ENCODE data around the gene FCGR3A.
"Not testable (repeated sequence)": the region's sequence is repeated elsewhere in the genome, so short reads cannot be mapped to it uniquely, and the experiment has no call there.

The FCGR3A gene

DNA sequence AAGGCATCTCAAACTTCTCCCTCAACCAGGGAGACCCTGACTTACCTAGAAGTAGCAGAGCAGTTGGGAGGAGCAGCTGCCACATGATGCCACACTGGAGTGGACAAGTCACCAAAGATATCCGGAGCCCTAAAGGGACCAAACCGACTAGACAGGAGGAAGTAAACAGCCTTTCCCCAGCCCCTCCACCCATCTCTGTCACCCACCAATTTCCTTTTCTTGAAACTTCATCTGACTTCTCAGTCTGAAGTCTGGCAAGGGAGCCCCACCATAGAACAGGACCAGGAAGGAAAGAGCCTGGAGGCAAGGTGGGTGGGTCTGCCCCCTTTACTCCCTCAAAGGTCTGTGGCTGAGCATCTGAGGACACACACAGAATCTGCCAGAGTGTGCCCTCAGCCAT, at the start of gene FCGR3A:
TSS of gene FCGR3A (minus strand) at position 167 of the 400 bp plus-strand sequence. CDS start at position 85, 82 bp downstream.
- Histone ChIP-seq H3K9me2 (replicated peaks; ENCODE audit: control insufficient read depth, low read length) (no peaks in the 10 kb centered on the region), H3K79me2 (ENCODE audit: control insufficient read depth, low read length) (no peaks in the 10 kb centered on the region), H4K20me1 (ENCODE audit: control insufficient read depth, insufficient read depth, low read depth, low read length) (no peaks in the 10 kb centered on the region), H3K9me3 (ENCODE audit: control insufficient read depth, insufficient read depth, low read length) (no peaks in the 10 kb centered on the region), H3K4me3 (ENCODE audit: low read length) (no peak within 1 kb of the TSS), H3F3A (ENCODE audit: control insufficient read depth, insufficient read depth) (no peaks in the 10 kb centered on the region), H3K4me1 (ENCODE audit: control insufficient read depth, low read length) (no peaks in the 10 kb centered on the region), H3K27ac (ENCODE audit: low read depth, low read length) (no peak within 1 kb of the TSS), H3K36me3 (ENCODE audit: control insufficient read depth, low read length) (no peaks in the 10 kb centered on the region), H3K27me3 (ENCODE audit: control insufficient read depth, low read length) (no peaks in the 10 kb centered on the region), H3K4me2 (ENCODE audit: low read length) (no peak within 1 kb of the TSS)
- TF ChIP-seq, protein P1, sequence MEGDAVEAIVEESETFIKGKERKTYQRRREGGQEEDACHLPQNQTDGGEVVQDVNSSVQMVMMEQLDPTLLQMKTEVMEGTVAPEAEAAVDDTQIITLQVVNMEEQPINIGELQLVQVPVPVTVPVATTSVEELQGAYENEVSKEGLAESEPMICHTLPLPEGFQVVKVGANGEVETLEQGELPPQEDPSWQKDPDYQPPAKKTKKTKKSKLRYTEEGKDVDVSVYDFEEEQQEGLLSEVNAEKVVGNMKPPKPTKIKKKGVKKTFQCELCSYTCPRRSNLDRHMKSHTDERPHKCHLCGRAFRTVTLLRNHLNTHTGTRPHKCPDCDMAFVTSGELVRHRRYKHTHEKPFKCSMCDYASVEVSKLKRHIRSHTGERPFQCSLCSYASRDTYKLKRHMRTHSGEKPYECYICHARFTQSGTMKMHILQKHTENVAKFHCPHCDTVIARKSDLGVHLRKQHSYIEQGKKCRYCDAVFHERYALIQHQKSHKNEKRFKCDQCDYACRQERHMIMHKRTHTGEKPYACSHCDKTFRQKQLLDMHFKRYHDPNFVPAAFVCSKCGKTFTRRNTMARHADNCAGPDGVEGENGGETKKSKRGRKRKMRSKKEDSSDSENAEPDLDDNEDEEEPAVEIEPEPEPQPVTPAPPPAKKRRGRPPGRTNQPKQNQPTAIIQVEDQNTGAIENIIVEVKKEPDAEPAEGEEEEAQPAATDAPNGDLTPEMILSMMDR (IDR thresholded peaks at IDR 0.05; ENCODE audit: low read depth, low read length, poor library complexity, severe bottlenecking): no peak
- no peak for TF ChIP-seq EZH2phosphoT487 (IDR thresholded peaks at IDR 0.05; ENCODE audit: borderline replicate concordance, low read length)

DNA sequence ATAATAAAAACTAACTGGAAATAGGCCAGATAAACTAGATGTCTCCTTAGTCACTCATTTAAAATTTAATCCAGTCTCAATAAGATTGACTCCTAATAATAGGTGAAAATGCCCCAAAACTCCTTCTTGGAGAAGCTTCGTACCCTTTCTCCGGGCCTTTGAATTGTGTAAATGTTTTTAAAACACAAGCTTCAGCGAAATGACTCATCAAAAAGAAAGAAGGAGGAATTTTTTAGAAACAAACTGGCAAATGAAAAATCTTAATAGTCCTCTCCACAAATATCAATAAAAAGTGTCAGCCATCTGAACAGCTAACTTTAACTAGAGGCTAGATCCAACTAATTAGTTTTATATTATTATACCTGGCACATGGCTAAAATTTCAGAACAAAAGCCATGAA, 47.5 kb upstream of the FCGR3A start:
- H3K4me1 ChIP-seq (ENCODE audit: control insufficient read depth, low read length); H4K20me1 ChIP-seq (ENCODE audit: control insufficient read depth, insufficient read depth, low read depth, low read length); H3K4me3 ChIP-seq (ENCODE audit: low read length); H3K27ac ChIP-seq (ENCODE audit: low read depth, low read length); H3K27me3 ChIP-seq (ENCODE audit: control insufficient read depth, low read length); H3K4me2 ChIP-seq (ENCODE audit: low read length); H3K79me2 ChIP-seq (ENCODE audit: control insufficient read depth, low read length); H3K9me2 ChIP-seq (replicated peaks; ENCODE audit: control insufficient read depth, low read length); H3K36me3 ChIP-seq (ENCODE audit: control insufficient read depth, low read length); H3F3A ChIP-seq (ENCODE audit: control insufficient read depth, insufficient read depth); H3K9me3 ChIP-seq (ENCODE audit: control insufficient read depth, insufficient read depth, low read length): not testable (repeated sequence)

GRCh38 chr1:161595583-161595982, 46.0 kb upstream of the FCGR3A start:
- not testable (repeated sequence) for H3K27me3 ChIP-seq (ENCODE audit: control insufficient read depth, low read length); H3K4me1 ChIP-seq (ENCODE audit: control insufficient read depth, low read length); H3K9me2 ChIP-seq (replicated peaks; ENCODE audit: control insufficient read depth, low read length); H4K20me1 ChIP-seq (ENCODE audit: control insufficient read depth, insufficient read depth, low read depth, low read length); H3K4me3 ChIP-seq (ENCODE audit: low read length); H3K9me3 ChIP-seq (ENCODE audit: control insufficient read depth, insufficient read depth, low read length); H3F3A ChIP-seq (ENCODE audit: control insufficient read depth, insufficient read depth); H3K27ac ChIP-seq (ENCODE audit: low read depth, low read length); H3K36me3 ChIP-seq (ENCODE audit: control insufficient read depth, low read length); H3K79me2 ChIP-seq (ENCODE audit: control insufficient read depth, low read length); H3K4me2 ChIP-seq (ENCODE audit: low read length)

DNA sequence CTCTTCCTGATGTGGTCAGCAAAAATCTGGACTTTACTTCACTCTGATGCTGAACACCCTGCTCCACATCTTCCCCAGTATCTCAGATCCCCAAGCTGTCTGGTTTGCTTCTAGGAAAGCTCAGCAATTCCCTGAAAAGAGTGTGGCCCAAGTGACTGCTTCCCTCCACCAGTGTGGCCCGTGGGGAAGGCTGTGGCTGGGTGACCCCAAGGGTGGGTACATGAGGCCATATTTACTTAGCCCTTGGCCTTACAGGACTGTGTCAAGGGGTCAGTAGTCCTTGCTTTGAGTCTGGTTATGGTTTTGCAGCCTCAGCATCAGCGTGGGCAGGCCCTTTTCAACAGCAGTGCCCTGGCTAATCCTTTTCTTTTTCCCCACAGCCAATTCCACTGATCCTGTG, 45.6 kb upstream of the FCGR3A start:
- H3K9me3 ChIP-seq (ENCODE audit: control insufficient read depth, insufficient read depth, low read length); H4K20me1 ChIP-seq (ENCODE audit: control insufficient read depth, insufficient read depth, low read depth, low read length); H3K9me2 ChIP-seq (replicated peaks; ENCODE audit: control insufficient read depth, low read length); H3K4me3 ChIP-seq (ENCODE audit: low read length); H3K27me3 ChIP-seq (ENCODE audit: control insufficient read depth, low read length); H3K4me2 ChIP-seq (ENCODE audit: low read length); H3K36me3 ChIP-seq (ENCODE audit: control insufficient read depth, low read length); H3K79me2 ChIP-seq (ENCODE audit: control insufficient read depth, low read length); H3K4me1 ChIP-seq (ENCODE audit: control insufficient read depth, low read length); H3F3A ChIP-seq (ENCODE audit: control insufficient read depth, insufficient read depth); H3K27ac ChIP-seq (ENCODE audit: low read depth, low read length): not testable (repeated sequence)

GRCh38 chr1:161594269-161594984, 44.8 kb upstream of the FCGR3A start:
- H3F3A ChIP-seq (ENCODE audit: control insufficient read depth, insufficient read depth); H3K4me2 ChIP-seq (ENCODE audit: low read length); H3K9me2 ChIP-seq (replicated peaks; ENCODE audit: control insufficient read depth, low read length); H4K20me1 ChIP-seq (ENCODE audit: control insufficient read depth, insufficient read depth, low read depth, low read length); H3K36me3 ChIP-seq (ENCODE audit: control insufficient read depth, low read length); H3K4me1 ChIP-seq (ENCODE audit: control insufficient read depth, low read length); H3K9me3 ChIP-seq (ENCODE audit: control insufficient read depth, insufficient read depth, low read length); H3K27ac ChIP-seq (ENCODE audit: low read depth, low read length); H3K27me3 ChIP-seq (ENCODE audit: control insufficient read depth, low read length); H3K79me2 ChIP-seq (ENCODE audit: control insufficient read depth, low read length); H3K4me3 ChIP-seq (ENCODE audit: low read length): not testable (repeated sequence)

- not testable (repeated sequence) for H3K27ac ChIP-seq (ENCODE audit: low read depth, low read length); H3K36me3 ChIP-seq (ENCODE audit: control insufficient read depth, low read length); H4K20me1 ChIP-seq (ENCODE audit: control insufficient read depth, insufficient read depth, low read depth, low read length); H3K4me2 ChIP-seq (ENCODE audit: low read length); H3K4me3 ChIP-seq (ENCODE audit: low read length); H3K9me2 ChIP-seq (replicated peaks; ENCODE audit: control insufficient read depth, low read length); H3K9me3 ChIP-seq (ENCODE audit: control insufficient read depth, insufficient read depth, low read length); H3K27me3 ChIP-seq (ENCODE audit: control insufficient read depth, low read length); H3F3A ChIP-seq (ENCODE audit: control insufficient read depth, insufficient read depth); H3K4me1 ChIP-seq (ENCODE audit: control insufficient read depth, low read length); H3K79me2 ChIP-seq (ENCODE audit: control insufficient read depth, low read length)
Measured at GRCh38 chr1:161593092-161593755, 43.6 kb upstream of the FCGR3A start.

GRCh38 chr1:161592586-161592985, 43.0 kb upstream of the FCGR3A start:
- H3K27me3 ChIP-seq (ENCODE audit: control insufficient read depth, low read length); H3K9me3 ChIP-seq (ENCODE audit: control insufficient read depth, insufficient read depth, low read length); H3K27ac ChIP-seq (ENCODE audit: low read depth, low read length); H3K4me1 ChIP-seq (ENCODE audit: control insufficient read depth, low read length); H3K4me3 ChIP-seq (ENCODE audit: low read length); H3K79me2 ChIP-seq (ENCODE audit: control insufficient read depth, low read length); H4K20me1 ChIP-seq (ENCODE audit: control insufficient read depth, insufficient read depth, low read depth, low read length); H3F3A ChIP-seq (ENCODE audit: control insufficient read depth, insufficient read depth); H3K4me2 ChIP-seq (ENCODE audit: low read length); H3K36me3 ChIP-seq (ENCODE audit: control insufficient read depth, low read length); H3K9me2 ChIP-seq (replicated peaks; ENCODE audit: control insufficient read depth, low read length): not testable (repeated sequence)

All from DOHH2 (cell line).